Measurements from ENCODE around the gene DAG1. TPM values are rescaled to one million over a fixed set of nuclear protein-coding genes. Genes with fewer than 3 reads are reported as not detected.

Gene DAG1
- total RNA-seq, 2 donors from 2014 or later: 145 to 176 TPM

- no peak for TF ChIP-seq CTCF (conservative IDR thresholded peaks at IDR 0.05)
- Mint-ChIP-seq H3K4me1 (no peaks in the 10 kb centered on the region), H3K36me3 (ENCODE audit: low read depth) (peaks cover 27% of the 10 kb centered on the region), H3K27ac (no peak overlapping the region), H3K4me3 (no peak overlapping the region), H3K9me3 (no peaks in the 10 kb centered on the region), H3K27me3 (ENCODE audit: insufficient read depth) (no peaks in the 10 kb centered on the region)
- H3K27me3 ChIP-seq (ENCODE audit: control insufficient read depth, insufficient read depth, low read length, poor library complexity, severe bottlenecking): no peaks in the 10 kb centered on the region
- H3K9ac ChIP-seq (ENCODE audit: extremely low read depth, low read length, poor library complexity, severe bottlenecking): no peak overlapping the region
- no peak overlapping the region for H3K4me3 ChIP-seq (ENCODE audit: low read length)
- peaks cover 18% of the 10 kb centered on the region for H3K36me3 ChIP-seq (ENCODE audit: control insufficient read depth, insufficient read depth, low read length)
- WGBS, 2 experiments (ENCODE audit: insufficient coverage in 1 of 2, insufficient read length in 1 of 2): 96% methylated on average over 6 to 9 of the region's 9 CpGs
- DNase-seq: no peak
- H3K4me1 ChIP-seq (ENCODE audit: control insufficient read depth, insufficient read depth, low read length): no peaks in the 10 kb centered on the region
- H3K27ac ChIP-seq (ENCODE audit: low read depth, low read length): no peak overlapping the region
- no peaks in the 10 kb centered on the region for H3K9me3 ChIP-seq (ENCODE audit: control insufficient read depth, low read length)
Measured at GRCh38 chr3:49500732-49501609, 30.9 kb downstream of the DAG1 start.

- Histone ChIP-seq H3K36me3 (ENCODE audit: control insufficient read depth, insufficient read depth, low read length) (peaks cover 18% of the 10 kb centered on the region), H3K9me3 (ENCODE audit: control insufficient read depth, low read length) (no peaks in the 10 kb centered on the region), H3K9ac (ENCODE audit: extremely low read depth, low read length, poor library complexity, severe bottlenecking) (no peak overlapping the region), H3K4me3 (ENCODE audit: low read length) (no peak overlapping the region), H3K27me3 (ENCODE audit: control insufficient read depth, insufficient read depth, low read length, poor library complexity, severe bottlenecking) (no peaks in the 10 kb centered on the region), H3K4me1 (ENCODE audit: control insufficient read depth, insufficient read depth, low read length) (no peaks in the 10 kb centered on the region), H3K27ac (ENCODE audit: low read depth, low read length) (no peak overlapping the region)
- WGBS, 2 experiments (ENCODE audit: insufficient coverage in 1 of 2, insufficient read length in 1 of 2): 98 to 100% methylated on average over 2 of the region's 2 CpGs
- H3K4me1 Mint-ChIP-seq: no peaks in the 10 kb centered on the region
- peaks cover 27% of the 10 kb centered on the region for H3K36me3 Mint-ChIP-seq (ENCODE audit: low read depth)
- H3K27ac Mint-ChIP-seq: no peak overlapping the region
- no peaks in the 10 kb centered on the region for H3K27me3 Mint-ChIP-seq (ENCODE audit: insufficient read depth)
- no peaks in the 10 kb centered on the region for H3K9me3 Mint-ChIP-seq
- no peak overlapping the region for H3K4me3 Mint-ChIP-seq
- no peak for TF ChIP-seq CTCF (conservative IDR thresholded peaks at IDR 0.05)
- DNase-seq: no peak
Measured at GRCh38 chr3:49501842-49502241, 31.8 kb downstream of the DAG1 start.

DNA sequence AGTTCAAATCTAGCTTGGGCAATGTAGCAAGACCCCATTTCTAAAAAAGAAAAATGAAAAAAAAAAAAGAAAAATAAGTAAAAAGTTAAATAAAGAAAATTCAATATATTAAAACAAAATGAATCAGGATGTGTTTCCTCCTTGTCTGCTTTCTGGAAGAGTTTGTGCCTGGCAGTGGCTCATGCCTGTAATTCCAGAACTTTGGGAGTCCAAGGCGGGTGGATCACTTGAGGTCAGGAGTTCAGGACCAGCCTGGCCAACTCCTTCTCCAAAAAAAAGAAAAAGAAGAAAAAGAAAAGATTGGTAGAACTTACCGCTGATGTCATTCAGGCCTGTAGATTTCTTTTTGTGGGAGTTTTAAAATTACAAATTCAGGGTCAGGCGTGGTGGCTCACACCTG is 36.8 kb downstream of the DAG1 start:
- H3K4me1 Mint-ChIP-seq: no peaks in the 10 kb centered on the region
- H3K27me3 ChIP-seq (ENCODE audit: control insufficient read depth, insufficient read depth, low read length, poor library complexity, severe bottlenecking): no peaks in the 10 kb centered on the region
- no peaks in the 10 kb centered on the region for H3K4me1 ChIP-seq (ENCODE audit: control insufficient read depth, insufficient read depth, low read length)
- H3K36me3 Mint-ChIP-seq (ENCODE audit: low read depth): peaks cover 29% of the 10 kb centered on the region
- no peak overlapping the region for H3K9ac ChIP-seq (ENCODE audit: extremely low read depth, low read length, poor library complexity, severe bottlenecking)
- H3K9me3 Mint-ChIP-seq: no peaks in the 10 kb centered on the region
- no peaks in the 10 kb centered on the region for H3K27me3 Mint-ChIP-seq (ENCODE audit: insufficient read depth)
- H3K9me3 ChIP-seq (ENCODE audit: control insufficient read depth, low read length): peaks cover 5% of the 10 kb centered on the region
- H3K27ac Mint-ChIP-seq: no peak overlapping the region
- H3K4me3 ChIP-seq (ENCODE audit: low read length): no peak overlapping the region
- no peak for DNase-seq
- 95 to 100% methylated on average over 2 to 3 of the region's 3 CpGs for WGBS, 2 experiments (ENCODE audit: insufficient coverage in 1 of 2, insufficient read length in 1 of 2)
- no peak overlapping the region for H3K27ac ChIP-seq (ENCODE audit: low read depth, low read length)
- TF ChIP-seq CTCF (conservative IDR thresholded peaks at IDR 0.05): no peak
- H3K36me3 ChIP-seq (ENCODE audit: control insufficient read depth, insufficient read depth, low read length): peaks cover 20% of the 10 kb centered on the region
- H3K4me3 Mint-ChIP-seq: no peak overlapping the region
